GM12878 (cell line): ENCODE results near the gene TEKT2. TPM values are rescaled to one million over a fixed set of nuclear protein-coding genes. Genes with fewer than 3 reads are reported as not detected.

Experiments used
- ATAC-seq: fragments of 200-7000 bp; cut with Tn5 transposase; 3 replicates; pipeline ENCODE4 v1.9.1; 2020; ENCODE audit warnings: mild to moderate bottlenecking, moderate library complexity
- BruUV-seq: library from RNA; stranded (reverse); fragments of 400-500 nt; replicated peaks from 2 replicates; lab custom pipeline; 2021; lab: Mats Ljungman, UMichigan
- CTCF ChIA-PET: fragments of 300-600 bp; sonication (Branson Sonifier 250); formaldehyde crosslinking; extraction: SDS; loops from one replicate; lab custom pipeline; 2021; ENCODE audit warnings: inconsistent platforms; lab: Yijun Ruan, JAX
- POLR2A ChIA-PET: fragments of 350-600 bp; formaldehyde crosslinking; extraction: SDS; loops from one replicate; lab custom pipeline; 2021; ENCODE audit warnings: inconsistent platforms; lab: Charles Lee
- RAD21 ChIA-PET: fragments of 300-600 bp; sonication (Branson Sonifier 250); formaldehyde crosslinking; loops from one replicate; lab custom pipeline; 2023; ENCODE audit warnings: antibody characterized with exemption; ENCODE audit not compliant: unreplicated experiment; lab: Charles Lee
- SMC1A ChIA-PET: fragments of 300-600 bp; sonication (Branson Sonifier 250); formaldehyde crosslinking; loops from one replicate; lab custom pipeline; 2023; ENCODE audit not compliant: unreplicated experiment, uncharacterized antibody; lab: Charles Lee
- DNase-seq: peaks from one replicate; pipeline ENCODE4 v3.0.0-alpha.2; 2011; ENCODE audit warnings: low read depth, low spot score
- FAIRE-seq: peaks from 3 replicates; lab custom pipeline; 2011; peaks lifted over from hg19 to GRCh38; lab: Jason Lieb, UNC
- H2AFZ ChIP-seq: 2 replicates; pipeline ENCODE4 v1.6.0; 2011; ENCODE audit warnings: low read depth, low read length, control low read depth; ENCODE audit not compliant: control insufficient read depth
- H3K27ac ChIP-seq: 2 replicates; pipeline ENCODE4 v1.5.1; 2011; ENCODE audit warnings: control low read depth; ENCODE audit not compliant: control insufficient read depth, insufficient read depth
- H3K27me3 ChIP-seq, 2 experiments: replicated peaks in 1 of 2; 2 replicates each; pipeline versions ENCODE4 v1.6.0 to v1.6.1; 2011; ENCODE audit warnings: low read length in 1 of 2; ENCODE audit not compliant: control insufficient read depth in 2 of 2, insufficient read depth in 2 of 2
- H3K36me3 ChIP-seq, 2 experiments: 2 replicates each; pipeline ENCODE4 v1.5.1; 2011; ENCODE audit warnings: low read length in 1 of 2; ENCODE audit not compliant: control insufficient read depth in 2 of 2, insufficient read depth in 2 of 2
- H3K4me1 ChIP-seq: 2 replicates; pipeline ENCODE4 v1.6.1; 2011; ENCODE audit warnings: mild to moderate bottlenecking, low read length, moderate library complexity, mixed read lengths; ENCODE audit not compliant: control insufficient read depth, insufficient read depth
- H3K4me2 ChIP-seq: 2 replicates; pipeline ENCODE4 v1.6.0; 2011; ENCODE audit warnings: control low read depth; ENCODE audit not compliant: control insufficient read depth, insufficient read depth
- H3K4me3 ChIP-seq: fragments of 200-600 bp; sonication (generic); 2 replicates; pipeline ENCODE4 v1.5.1; 2016
- H3K79me2 ChIP-seq: 2 replicates; pipeline ENCODE4 v1.6.0; 2011; ENCODE audit warnings: low read length; ENCODE audit not compliant: control insufficient read depth, insufficient read depth
- H3K9ac ChIP-seq: 2 replicates; pipeline ENCODE4 v1.8.0; 2011; ENCODE audit warnings: low read length, control low read depth, mixed read lengths; ENCODE audit not compliant: control insufficient read depth, insufficient read depth
- H3K9me3 ChIP-seq: replicated peaks from 3 replicates; pipeline ENCODE4 v1.5.1; 2011; ENCODE audit warnings: mild to moderate bottlenecking, low read length; ENCODE audit not compliant: control insufficient read depth, insufficient read depth
- H4K20me1 ChIP-seq: 2 replicates; pipeline ENCODE4 v1.6.0; 2011; ENCODE audit not compliant: control insufficient read depth, insufficient read depth
- HDGF ChIP-seq: fragments of 450-650 bp; IDR thresholded peaks from 2 replicates; pipeline ENCODE4 v1.6.1; 2016; ENCODE audit warnings: antibody characterized with exemption
- MYB ChIP-seq: fragments of 150-350 bp; IDR thresholded peaks from 2 replicates; pipeline ENCODE4 v1.6.1; 2014; ENCODE audit warnings: mild to moderate bottlenecking, low read depth, low read length, borderline replicate concordance
- NFYB ChIP-seq: IDR thresholded peaks from 2 replicates; pipeline ENCODE4 v1.6.1; 2011; ENCODE audit warnings: low read depth, mild to moderate bottlenecking, low read length, improper control_type of control experiment, moderate library complexity; ENCODE audit not compliant: insufficient read depth
- POLR2AphosphoS2 ChIP-seq: IDR thresholded peaks from 2 replicates; pipeline ENCODE4 v1.6.1; 2011; ENCODE audit warnings: low read depth, mild to moderate bottlenecking, low read length, improper control_type of control experiment, moderate library complexity
- RAD21 ChIP-seq: IDR thresholded peaks from 2 replicates; pipeline ENCODE4 v1.6.1; 2011; ENCODE audit warnings: mild to moderate bottlenecking, low read depth, low read length, moderate library complexity; ENCODE audit not compliant: insufficient read depth
- RCOR1 ChIP-seq: conservative IDR thresholded peaks from 2 replicates; pipeline ENCODE4 v1.6.1; 2012; ENCODE audit warnings: low read depth, low read length, improper control_type of control experiment
- REST ChIP-seq: IDR thresholded peaks from 2 replicates; pipeline ENCODE4 v1.6.1; 2012; ENCODE audit warnings: mild to moderate bottlenecking, low read depth, low read length
- SIX5 ChIP-seq: IDR thresholded peaks from 2 replicates; pipeline ENCODE4 v1.6.1; 2011; ENCODE audit warnings: mild to moderate bottlenecking, low read depth, low read length, moderate library complexity; ENCODE audit not compliant: severe bottlenecking
- ZNF384 ChIP-seq: IDR thresholded peaks from 2 replicates; pipeline ENCODE4 v1.6.1; 2012; ENCODE audit warnings: low read depth, mild to moderate bottlenecking, low read length, improper control_type of control experiment, borderline replicate concordance
- WGBS: methylation state at CpG from one replicate; pipeline ENCODE4 v1.1.6; 2016; ENCODE audit warnings: low lambda C conversion rate; ENCODE audit not compliant: insufficient replicate concordance, insufficient coverage; ENCODE audit errors: missing lambda C conversion rate; 5-methylcytosine and 5-hydroxymethylcytosine counted together
- in situ Hi-C: fragments of 300-500 bp; cut with MboI; formaldehyde crosslinking; loops from 9 replicates; pipeline ENCODE4 v1.14.3; 2018; ENCODE audit warnings: mixed read lengths
- intact Hi-C: fragments of 100-400 bp; cut with micrococcal nuclease; formaldehyde crosslinking; loops from one replicate; pipeline ENCODE4 v1.14.2; 2022; ENCODE audit not compliant: unreplicated experiment
- polyA plus RNA-seq, 11 experiments: library from polyadenylated mRNA; depleted of rRNA in 4 of 11; unstranded in 6 of 11; stranded (reverse) in 5 of 11; fragments of >200 nt; fragmentation: Nextera tagmentation in 4 of 11; fragmentation: Illumina TruSeq in 1 of 11; extraction: Ambion mirVana in 4 of 11; extraction: Trizol in 1 of 11; gene quantifications; 1 replicate in 1 of 11; 2 replicates in 10 of 11; pipeline versions ENCODE4 v1.2.1 to v1.2.3, GENCODE V29; 2011 to 2016; ENCODE audit warnings: inconsistent platforms in 2 of 11, missing spikeins in 2 of 11, low read depth in 1 of 11
- total RNA-seq, 4 experiments: library from RNA; depleted of rRNA in 3 of 4; stranded (reverse); fragments of >200 nt in 3 of 4; fragmentation: Illumina TruSeq in 1 of 4; extraction: Trizol in 1 of 4; gene quantifications; 2 replicates each; pipeline versions ENCODE4 v1.2.1 to v1.2.3, GENCODE V29; 2013 to 2021
- TF ChIP-seq, protein P1 (sequence below): fragments of 150-350 bp; IDR thresholded peaks from 2 replicates; pipeline ENCODE4 v1.6.1; 2014; ENCODE audit warnings: mild to moderate bottlenecking, low read depth, low read length
- TF ChIP-seq, protein P2 (sequence below): fragments of 450-650 bp; IDR thresholded peaks from 2 replicates; pipeline ENCODE4 v1.6.1; 2017; ENCODE audit warnings: low read depth, mild to moderate bottlenecking, moderate library complexity

Gene TEKT2
- total and polyA plus RNA-seq, 10 of the 15 experiments (the other 5 are each of a cell fraction or from before 2014, with no cell fraction given), result 0.07 to 0.13 TPM; not detected in 8

- TF ChIP-seq, protein P1, sequence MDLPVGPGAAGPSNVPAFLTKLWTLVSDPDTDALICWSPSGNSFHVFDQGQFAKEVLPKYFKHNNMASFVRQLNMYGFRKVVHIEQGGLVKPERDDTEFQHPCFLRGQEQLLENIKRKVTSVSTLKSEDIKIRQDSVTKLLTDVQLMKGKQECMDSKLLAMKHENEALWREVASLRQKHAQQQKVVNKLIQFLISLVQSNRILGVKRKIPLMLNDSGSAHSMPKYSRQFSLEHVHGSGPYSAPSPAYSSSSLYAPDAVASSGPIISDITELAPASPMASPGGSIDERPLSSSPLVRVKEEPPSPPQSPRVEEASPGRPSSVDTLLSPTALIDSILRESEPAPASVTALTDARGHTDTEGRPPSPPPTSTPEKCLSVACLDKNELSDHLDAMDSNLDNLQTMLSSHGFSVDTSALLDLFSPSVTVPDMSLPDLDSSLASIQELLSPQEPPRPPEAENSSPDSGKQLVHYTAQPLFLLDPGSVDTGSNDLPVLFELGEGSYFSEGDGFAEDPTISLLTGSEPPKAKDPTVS, result no peak
These were observed 15.9 kb downstream of the TEKT2 start (continued) for GRCh38 chr1:36099681-36100341.

DNA sequence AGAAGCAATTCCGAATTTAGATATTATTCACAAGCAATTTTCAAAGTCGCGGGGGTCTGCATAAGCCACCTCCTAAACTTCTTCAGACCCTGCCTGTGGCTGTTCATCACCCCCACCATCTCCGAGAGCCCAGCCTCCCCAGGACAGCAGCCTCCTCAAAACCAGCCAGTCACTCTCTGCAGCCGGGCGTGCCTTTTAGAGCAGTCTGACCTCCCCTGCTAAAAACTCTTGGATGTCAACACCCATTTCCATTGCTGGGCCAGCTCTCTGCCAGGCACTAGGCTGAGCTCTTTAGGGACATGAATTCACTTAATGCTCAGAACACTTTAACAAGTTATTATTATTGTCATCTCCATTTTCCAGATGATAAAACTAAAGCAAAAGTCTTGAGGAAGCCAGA is 16.5 kb downstream of the TEKT2 start:
- ChIA-PET POLR2A (no interaction called here), CTCF (interaction anchor here (0.6 to 5.4 kb wide), 9 partner anchors 11 to 324 kb away, joined by 3 to 56 read pairs (median 5); partner anchors contain the start of gene TRAPPC3), SMC1A (interaction anchor here (1.1 to 2.0 kb wide), 6 partner anchors 34 to 185 kb away, joined by 3 to 9 read pairs (median 4); partner anchors contain the start of genes THRAP3 and TRAPPC3), RAD21 (interaction anchor here (0.7 to 2.3 kb wide), 7 partner anchors 35 to 243 kb away, joined by 3 to 12 read pairs (median 4); no protein-coding TSS in a partner anchor)
- H3K79me2 ChIP-seq, result no peaks in the 10 kb centered on the region
- H3K4me2 ChIP-seq, result no peak overlapping the region
- H2AFZ ChIP-seq, result no peak overlapping the region
- no peaks in the 10 kb centered on the region for H3K27me3 ChIP-seq
- FAIRE-seq (no peak), ATAC-seq (no peak), DNase-seq (no peak)
- no peaks in the 10 kb centered on the region for H3K4me1 ChIP-seq
- in situ Hi-C loops, result loop anchor here (10.0 kb wide), 1 partner anchor 184 kb away; no protein-coding TSS in a partner anchor
- H3K27ac ChIP-seq, result no peak overlapping the region
- BruUV-seq, result no TSS peak
- 60% methylated on average over 6 of the region's 6 CpGs for WGBS
- H3K36me3 ChIP-seq, result peaks cover 0 to 3% of the 10 kb centered on the region in 2 experiments; a peak in 2 of 4 replicates
- no peaks in the 10 kb centered on the region for H3K9me3 ChIP-seq
- H3K4me3 ChIP-seq, result no peak overlapping the region
- H4K20me1 ChIP-seq, result no peaks in the 10 kb centered on the region
- intact Hi-C loops, result no loop called here
- H3K9ac ChIP-seq, result no peak overlapping the region
- no peak for TF ChIP-seq POLR2AphosphoS2
- no peak for TF ChIP-seq RAD21
- TF ChIP-seq, protein P2, sequence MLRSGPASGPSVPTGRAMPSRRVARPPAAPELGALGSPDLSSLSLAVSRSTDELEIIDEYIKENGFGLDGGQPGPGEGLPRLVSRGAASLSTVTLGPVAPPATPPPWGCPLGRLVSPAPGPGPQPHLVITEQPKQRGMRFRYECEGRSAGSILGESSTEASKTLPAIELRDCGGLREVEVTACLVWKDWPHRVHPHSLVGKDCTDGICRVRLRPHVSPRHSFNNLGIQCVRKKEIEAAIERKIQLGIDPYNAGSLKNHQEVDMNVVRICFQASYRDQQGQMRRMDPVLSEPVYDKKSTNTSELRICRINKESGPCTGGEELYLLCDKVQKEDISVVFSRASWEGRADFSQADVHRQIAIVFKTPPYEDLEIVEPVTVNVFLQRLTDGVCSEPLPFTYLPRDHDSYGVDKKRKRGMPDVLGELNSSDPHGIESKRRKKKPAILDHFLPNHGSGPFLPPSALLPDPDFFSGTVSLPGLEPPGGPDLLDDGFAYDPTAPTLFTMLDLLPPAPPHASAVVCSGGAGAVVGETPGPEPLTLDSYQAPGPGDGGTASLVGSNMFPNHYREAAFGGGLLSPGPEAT, result no peak
- no peak for TF ChIP-seq REST
- no peak for TF ChIP-seq RCOR1
- TF ChIP-seq NFYB, result no peak
- TF ChIP-seq HDGF, result no peak
- TF ChIP-seq SIX5, result no peak
- TF ChIP-seq ZNF384, result no peak
- no peak for TF ChIP-seq MYB
